ENCODE measurements around the gene TGIF1. TPM values are rescaled to one million over a fixed set of nuclear protein-coding genes. Genes with fewer than 3 reads are reported as not detected.

TGIF1 gene
- total and polyA plus RNA-seq, 9 of the 15 experiments (the other 6 are each of a cell fraction or from before 2014, with no cell fraction given) = 16.1 to 77.7 (median 44.6) TPM

GRCh38 chr18:3448838-3449511 is 997 bp upstream of the TGIF1 start (continued):
- TF ChIP-seq PATZ1 (CRISPR knock-in tag; IDR thresholded peaks at IDR 0.05; ENCODE audit: borderline replicate concordance) = peak; percentile 84; the same call in 1 of the 2 replicates
- no peak for TF ChIP-seq ATF1 (CRISPR knock-in tag; IDR thresholded peaks at IDR 0.05)
- 0 out of 2 replicates have a peak, but pooled peaks have one; percentile 45 for TF ChIP-seq ATF1 (tag; IDR thresholded peaks at IDR 0.05)
- 0 out of 2 replicates have a peak, but pooled peaks have one; percentile 36 for TF ChIP-seq KLF13 (tag; IDR thresholded peaks at IDR 0.05; ENCODE audit: borderline replicate concordance, low read depth)
- TF ChIP-seq ZNF518B (CRISPR knock-in tag; IDR thresholded peaks at IDR 0.05) = peak; percentile 84; the same call in 1 of the 2 replicates
- peak; percentile 76 to 95 for TF ChIP-seq FOXA3 (CRISPR knock-in tag; conservative IDR thresholded peaks at IDR 0.05 in 1 of 2, IDR thresholded peaks at IDR 0.05 in 1 of 2)
- peak; percentile 91 for TF ChIP-seq MYC (IDR thresholded peaks at IDR 0.05; ENCODE audit: low read depth, low read length)
- peak; percentile 85 for TF ChIP-seq MYC (CRISPR knock-in tag; IDR thresholded peaks at IDR 0.05; ENCODE audit: borderline replicate concordance, low read depth)
- TF ChIP-seq HNRNPUL1 (IDR thresholded peaks at IDR 0.05; ENCODE audit: low read length) = 0 out of 2 replicates have a peak, but pooled peaks have one; percentile 13
- peak; percentile 73 for TF ChIP-seq CCNT2 (IDR thresholded peaks at IDR 0.05; ENCODE audit: borderline replicate concordance, extremely low read depth, insufficient read length, low read depth, low read length)
- peak; percentile 18; the same call in 1 of the 2 replicates for TF ChIP-seq ZBTB1 (CRISPR knock-in tag; IDR thresholded peaks at IDR 0.05; ENCODE audit: borderline replicate concordance, low read depth)
- TF ChIP-seq TGIF2 (CRISPR knock-in tag; IDR thresholded peaks at IDR 0.05) = 0 out of 2 replicates have a peak, but pooled peaks have one; percentile 64
- no peak; the same call in 1 of the 2 replicates for TF ChIP-seq MAX (CRISPR knock-in tag; IDR thresholded peaks at IDR 0.05)
- TF ChIP-seq MLLT1 (IDR thresholded peaks at IDR 0.05) = no peak
- peak; percentile 76; the same call in 1 of the 2 replicates for TF ChIP-seq ERF (CRISPR knock-in tag; IDR thresholded peaks at IDR 0.05)
- TF ChIP-seq HMBOX1 (IDR thresholded peaks at IDR 0.05) = 0 out of 2 replicates have a peak, but pooled peaks have one; percentile 3
- peak; percentile 86 for TF ChIP-seq ETV1 (tag; conservative IDR thresholded peaks at IDR 0.05; ENCODE audit: low read depth)

Measured in K562 (cell line).